ENCODE measurements around the gene NR4A1. TPM values are rescaled to one million over a fixed set of nuclear protein-coding genes. Genes with fewer than 3 reads are reported as not detected.

The NR4A1 gene
- total and polyA plus RNA-seq, 2 of the 13 experiments (the other 11 are each of a cell fraction or from before 2014, with no cell fraction given): 5.7 to 15.2 TPM

DNA sequence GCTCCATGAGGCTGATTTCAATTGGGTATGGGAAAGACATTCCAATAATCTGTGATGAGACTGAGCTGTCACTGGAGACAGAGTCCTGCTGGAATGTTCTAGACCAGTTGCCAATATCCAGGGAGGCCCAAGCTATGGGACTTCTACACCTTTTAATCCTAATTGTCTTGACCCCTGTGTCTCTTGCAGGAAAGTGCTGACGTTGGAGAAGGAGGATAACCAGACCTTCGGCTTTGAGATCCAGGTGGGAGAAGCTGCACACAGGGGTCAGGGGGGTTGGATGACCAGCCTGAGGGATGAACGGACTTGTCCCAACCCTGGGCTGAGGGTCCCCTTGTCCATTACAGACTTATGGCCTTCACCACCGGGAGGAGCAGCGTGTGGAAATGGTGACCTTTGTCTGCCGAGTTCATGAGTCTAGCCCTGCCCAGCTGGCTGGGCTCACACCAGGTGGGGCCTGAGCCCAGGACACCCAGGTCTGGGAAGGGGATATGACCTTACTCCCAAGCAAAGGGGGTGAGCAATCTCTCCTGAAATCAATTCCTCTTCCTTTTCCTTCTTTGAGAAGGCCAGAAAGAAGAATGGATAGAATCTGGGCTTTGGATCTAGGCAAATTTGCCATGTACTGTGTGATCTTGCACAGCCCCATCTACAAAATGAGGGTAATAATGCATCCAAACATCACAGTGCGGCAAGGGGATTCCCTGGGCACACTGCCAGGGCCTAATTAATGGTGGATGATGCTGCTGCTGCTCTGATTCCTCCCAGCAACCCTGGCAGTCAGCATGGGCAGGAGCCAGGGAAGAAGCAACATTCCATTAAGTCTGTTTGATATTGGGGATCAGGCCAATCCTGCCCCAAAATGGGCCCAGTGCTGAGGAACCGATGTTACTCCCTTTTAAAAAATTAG lies 40.3 kb upstream of the NR4A1 start (continued):
- TF ChIP-seq HNF4G (IDR thresholded peaks at IDR 0.05; ENCODE audit: borderline replicate concordance, low read depth, low read length) (peak; percentile 70; the same call in 1 of the 2 replicates), HNF4G (CRISPR knock-in tag; IDR thresholded peaks at IDR 0.05; ENCODE audit: borderline replicate concordance, low read depth) (no peak), PRDM10 (CRISPR knock-in tag; IDR thresholded peaks at IDR 0.05; ENCODE audit: low read depth) (no peak), ZNF33B (CRISPR knock-in tag; IDR thresholded peaks at IDR 0.05) (no peak), MLLT10 (CRISPR knock-in tag; IDR thresholded peaks at IDR 0.05) (no peak), PTBP1 (IDR thresholded peaks at IDR 0.05; ENCODE audit: low read depth, low read length, poor library complexity, severe bottlenecking) (no peak), ZNF883 (CRISPR knock-in tag; IDR thresholded peaks at IDR 0.05; ENCODE audit: not compliant biosample characterization) (no peak), ZNF687 (CRISPR knock-in tag; IDR thresholded peaks at IDR 0.05) (peak; percentile 64), ZSCAN31 (CRISPR knock-in tag; IDR thresholded peaks at IDR 0.05; ENCODE audit: low read depth) (no peak), SMARCE1 (IDR thresholded peaks at IDR 0.05; ENCODE audit: borderline replicate concordance) (no peak), ARID5B (CRISPR knock-in tag; IDR thresholded peaks at IDR 0.05) (peak; percentile 16; the same call in 1 of the 2 replicates), ZFX (CRISPR knock-in tag; IDR thresholded peaks at IDR 0.05; ENCODE audit: low read depth) (peak; percentile 8; the same call in 1 of the 2 replicates), ZFP62 (CRISPR knock-in tag; IDR thresholded peaks at IDR 0.05) (no peak), RFX1 (IDR thresholded peaks at IDR 0.05) (no peak), TBX3 (IDR thresholded peaks at IDR 0.05; ENCODE audit: borderline replicate concordance) (no peak), JUND (CRISPR knock-in tag; IDR thresholded peaks at IDR 0.05) (0 out of 2 replicates have a peak, but pooled peaks have one; percentile 46), NFIC (IDR thresholded peaks at IDR 0.05; ENCODE audit: low read length) (no peak)

All from HepG2 (cell line).